SK-N-SH treated with all-trans-retinoic acid at 6 μM for 48 hours (cell line): ENCODE data around the gene OR5A2.

Experiments used
- ESRRG ChIP-seq: fragments of 250-450 bp; sonication (Bioruptor Pico); IDR thresholded peaks from 2 replicates; pipeline ENCODE4 v1.6.1; 2021; ENCODE audit warnings: mild to moderate bottlenecking
- GLIS3 ChIP-seq: fragments of 250-450 bp; sonication (Bioruptor Pico); IDR thresholded peaks from 2 replicates; pipeline ENCODE4 v1.5.0; 2020; ENCODE audit warnings: mild to moderate bottlenecking, moderate library complexity
- OSR1 ChIP-seq: fragments of 250-450 bp; sonication (Bioruptor Pico); IDR thresholded peaks from 2 replicates; pipeline ENCODE4 v1.8.0; 2022; ENCODE audit warnings: moderate library complexity, mild to moderate bottlenecking, inconsistent platforms
- ZC3H10 ChIP-seq: fragments of 250-450 bp; sonication (Bioruptor Pico); IDR thresholded peaks from 2 replicates; pipeline ENCODE4 v1.5.1; 2021; ENCODE audit warnings: mild to moderate bottlenecking, moderate library complexity
- ZFP30 ChIP-seq: fragments of 450-650 bp; formaldehyde crosslinking; IDR thresholded peaks from 2 replicates; pipeline ENCODE4 v1.5.0; 2022; ENCODE audit warnings: mild to moderate bottlenecking, moderate library complexity
- ZNF70 ChIP-seq: fragments of 450-650 bp; formaldehyde crosslinking; IDR thresholded peaks from 2 replicates; pipeline ENCODE4 v1.5.0; 2020; ENCODE audit warnings: mild to moderate bottlenecking, moderate library complexity
- ZNF8 ChIP-seq: fragments of 450-650 bp; formaldehyde crosslinking; IDR thresholded peaks from 2 replicates; pipeline ENCODE4 v1.5.0; 2020; ENCODE audit warnings: mild to moderate bottlenecking, moderate library complexity
- TF ChIP-seq, protein P1 (sequence below): fragments of 250-450 bp; sonication (Bioruptor Pico); IDR thresholded peaks from 2 replicates; pipeline ENCODE4 v1.8.0; 2020; ENCODE audit warnings: mild to moderate bottlenecking, moderate library complexity, borderline replicate concordance
- TF ChIP-seq, protein P2 (sequence below): fragments of 250-450 bp; sonication (Bioruptor Pico); IDR thresholded peaks from 2 replicates; pipeline ENCODE4 v1.8.0; 2021; ENCODE audit warnings: low read depth, mild to moderate bottlenecking, moderate library complexity, borderline replicate concordance

DNA sequence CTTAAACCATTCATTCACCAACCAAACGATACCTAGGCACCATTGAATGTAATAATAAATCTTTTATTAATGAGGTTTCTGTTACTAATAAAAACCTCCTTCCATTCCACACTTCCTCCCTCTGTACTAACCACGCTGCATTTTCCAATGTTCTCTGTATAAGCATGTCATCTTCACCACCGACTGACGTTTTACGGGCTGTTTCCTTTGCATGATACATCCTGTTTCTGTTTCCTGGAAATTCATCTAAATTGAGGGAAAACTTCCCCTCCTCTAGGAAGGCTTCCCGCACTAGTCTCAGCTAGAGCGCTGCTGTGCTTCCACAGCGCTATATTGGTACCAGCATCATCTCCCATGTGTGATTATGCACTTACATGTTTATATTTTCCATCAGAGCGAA is 49.0 kb upstream of the OR5A2 start:
- TF ChIP-seq, protein P1, sequence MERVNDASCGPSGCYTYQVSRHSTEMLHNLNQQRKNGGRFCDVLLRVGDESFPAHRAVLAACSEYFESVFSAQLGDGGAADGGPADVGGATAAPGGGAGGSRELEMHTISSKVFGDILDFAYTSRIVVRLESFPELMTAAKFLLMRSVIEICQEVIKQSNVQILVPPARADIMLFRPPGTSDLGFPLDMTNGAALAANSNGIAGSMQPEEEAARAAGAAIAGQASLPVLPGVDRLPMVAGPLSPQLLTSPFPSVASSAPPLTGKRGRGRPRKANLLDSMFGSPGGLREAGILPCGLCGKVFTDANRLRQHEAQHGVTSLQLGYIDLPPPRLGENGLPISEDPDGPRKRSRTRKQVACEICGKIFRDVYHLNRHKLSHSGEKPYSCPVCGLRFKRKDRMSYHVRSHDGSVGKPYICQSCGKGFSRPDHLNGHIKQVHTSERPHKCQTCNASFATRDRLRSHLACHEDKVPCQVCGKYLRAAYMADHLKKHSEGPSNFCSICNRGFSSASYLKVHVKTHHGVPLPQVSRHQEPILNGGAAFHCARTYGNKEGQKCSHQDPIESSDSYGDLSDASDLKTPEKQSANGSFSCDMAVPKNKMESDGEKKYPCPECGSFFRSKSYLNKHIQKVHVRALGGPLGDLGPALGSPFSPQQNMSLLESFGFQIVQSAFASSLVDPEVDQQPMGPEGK (CRISPR knock-in tag): no peak
- TF ChIP-seq ESRRG (CRISPR knock-in tag) (no peak), ZC3H10 (CRISPR knock-in tag) (no peak), GLIS3 (CRISPR knock-in tag) (no peak), ZNF8 (CRISPR knock-in tag) (no peak), ZNF70 (no peak), OSR1 (CRISPR knock-in tag) (no peak), ZFP30 (CRISPR knock-in tag) (no peak)
- TF ChIP-seq, protein P2, sequence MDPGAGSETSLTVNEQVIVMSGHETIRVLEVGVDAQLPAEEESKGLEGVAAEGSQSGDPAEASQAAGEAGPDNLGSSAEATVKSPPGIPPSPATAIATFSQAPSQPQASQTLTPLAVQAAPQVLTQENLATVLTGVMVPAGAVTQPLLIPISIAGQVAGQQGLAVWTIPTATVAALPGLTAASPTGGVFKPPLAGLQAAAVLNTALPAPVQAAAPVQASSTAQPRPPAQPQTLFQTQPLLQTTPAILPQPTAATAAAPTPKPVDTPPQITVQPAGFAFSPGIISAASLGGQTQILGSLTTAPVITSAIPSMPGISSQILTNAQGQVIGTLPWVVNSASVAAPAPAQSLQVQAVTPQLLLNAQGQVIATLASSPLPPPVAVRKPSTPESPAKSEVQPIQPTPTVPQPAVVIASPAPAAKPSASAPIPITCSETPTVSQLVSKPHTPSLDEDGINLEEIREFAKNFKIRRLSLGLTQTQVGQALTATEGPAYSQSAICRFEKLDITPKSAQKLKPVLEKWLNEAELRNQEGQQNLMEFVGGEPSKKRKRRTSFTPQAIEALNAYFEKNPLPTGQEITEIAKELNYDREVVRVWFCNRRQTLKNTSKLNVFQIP (CRISPR knock-in tag): no peak
